Neural cell (in vitro differentiated cells): ENCODE results near the gene CRIP3. TPM values are rescaled to one million over a fixed set of nuclear protein-coding genes. Genes with fewer than 3 reads are reported as not detected.

Source experiments
- H2AFZ ChIP-seq: fragments of 200-600, 300-800 bp; sonication (generic), shearing (Covaris generic); 2 replicates; pipeline ENCODE4 v1.6.0; 2014; ENCODE audit warnings: low read depth, mild to moderate bottlenecking, antibody characterized with exemption, low read length, moderate library complexity
- H3F3A ChIP-seq: fragments of 200-600 bp; shearing (Covaris generic); 2 replicates; pipeline ENCODE4 v1.6.1; 2016; ENCODE audit warnings: mild to moderate bottlenecking, moderate library complexity, mixed read lengths, antibody characterized with exemption, low read length; ENCODE audit not compliant: insufficient read depth, poor library complexity, severe bottlenecking
- H3K27ac ChIP-seq: fragments of 200-600, 300-800 bp; sonication (generic), shearing (Covaris generic); 2 replicates; pipeline ENCODE4 v1.5.1; 2014; ENCODE audit warnings: mild to moderate bottlenecking, low read length, moderate library complexity
- H3K27me3 ChIP-seq: fragments of 300-800, 200-600 bp; sonication (generic), shearing (Covaris generic); 2 replicates; pipeline ENCODE4 v1.6.0; 2014; ENCODE audit warnings: mild to moderate bottlenecking, low read depth, low read length, moderate library complexity; ENCODE audit not compliant: insufficient read depth
- H3K36me3 ChIP-seq: fragments of 300-800, 200-600 bp; sonication (generic), shearing (Covaris generic); 2 replicates; pipeline ENCODE4 v1.5.1; 2014; ENCODE audit warnings: mild to moderate bottlenecking, antibody characterized with exemption, low read length, moderate library complexity; ENCODE audit not compliant: insufficient read depth
- H3K4me2 ChIP-seq: fragments of 300-800, 200-600 bp; sonication (generic), shearing (Covaris generic); 2 replicates; pipeline ENCODE4 v1.6.0; 2014; ENCODE audit warnings: mild to moderate bottlenecking, low read length
- H3K4me3 ChIP-seq: fragments of 300-800, 200-600 bp; sonication (generic), shearing (Covaris generic); 2 replicates; pipeline ENCODE4 v1.5.1; 2014; ENCODE audit warnings: mild to moderate bottlenecking, low read length, moderate library complexity
- H3K79me2 ChIP-seq: fragments of 200-600 bp; shearing (Covaris generic); replicated peaks from 2 replicates; pipeline ENCODE4 v1.6.0; 2014; ENCODE audit warnings: mild to moderate bottlenecking, low read length, moderate library complexity; ENCODE audit not compliant: insufficient read depth
- H3K9ac ChIP-seq: fragments of 300-800, 200-600 bp; sonication (generic), shearing (Covaris generic); 2 replicates; pipeline ENCODE4 v1.6.1; 2016; ENCODE audit warnings: mild to moderate bottlenecking, low read length, mixed read lengths
- H3K9me2 ChIP-seq: fragments of 200-600 bp; shearing (Covaris generic); 2 replicates; pipeline ENCODE4 v1.6.1; 2016; ENCODE audit warnings: mild to moderate bottlenecking, low read length, mixed read lengths; ENCODE audit not compliant: insufficient read depth
- H3K9me3 ChIP-seq: fragments of 200-600, 300-800 bp; sonication (generic), shearing (Covaris generic); 2 replicates; pipeline ENCODE4 v1.6.1; 2016; ENCODE audit warnings: mild to moderate bottlenecking, mixed run types, low read length, moderate library complexity, mixed read lengths
- H4K20me1 ChIP-seq: fragments of 200-600 bp; shearing (Covaris generic); 2 replicates; pipeline ENCODE4 v1.6.1; 2016; ENCODE audit warnings: mild to moderate bottlenecking, mixed run types; ENCODE audit not compliant: insufficient read depth
- EP300 ChIP-seq: fragments of 450-650 bp; conservative IDR thresholded peaks from 2 replicates; pipeline ENCODE4 v1.6.1; 2014; ENCODE audit warnings: antibody characterized with exemption, mild to moderate bottlenecking, moderate library complexity; ENCODE audit not compliant: poor library complexity, severe bottlenecking
- EZH2 ChIP-seq: fragments of 200-600, 300-800 bp; shearing (Covaris generic), sonication (generic); IDR thresholded peaks from 2 replicates; pipeline ENCODE4 v1.6.1; 2014; ENCODE audit warnings: antibody characterized with exemption, low read length, borderline replicate concordance, mild to moderate bottlenecking; ENCODE audit not compliant: insufficient read depth, poor library complexity, severe bottlenecking
- MXI1 ChIP-seq: fragments of 450-650 bp; conservative IDR thresholded peaks from 2 replicates; pipeline ENCODE4 v1.6.1; 2014; ENCODE audit warnings: antibody characterized with exemption, mild to moderate bottlenecking; ENCODE audit not compliant: poor library complexity, severe bottlenecking
- POLR2AphosphoS5 ChIP-seq: IDR thresholded peaks from 2 replicates; pipeline ENCODE4 v1.6.1; 2012
- RAD21 ChIP-seq: fragments of 450-650 bp; conservative IDR thresholded peaks from 2 replicates; pipeline ENCODE4 v1.6.1; 2014; ENCODE audit warnings: antibody characterized with exemption, mild to moderate bottlenecking, moderate library complexity
- SMC3 ChIP-seq: fragments of 450-650 bp; conservative IDR thresholded peaks from 2 replicates; pipeline ENCODE4 v1.6.1; 2014; ENCODE audit warnings: antibody characterized with exemption, mild to moderate bottlenecking, moderate library complexity; ENCODE audit not compliant: poor library complexity
- TAF1 ChIP-seq: IDR thresholded peaks from 2 replicates; pipeline ENCODE4 v1.6.1; 2012; ENCODE audit warnings: low read depth
- polyA plus RNA-seq: library from polyadenylated mRNA; depleted of rRNA; stranded (reverse); fragments of >200 nt; gene quantifications from 2 replicates; pipeline ENCODE4 v1.2.3, GENCODE V29; 2014
- TF ChIP-seq, protein P1 (sequence below): IDR thresholded peaks from 2 replicates; pipeline ENCODE4 v1.6.1; 2012; ENCODE audit warnings: borderline replicate concordance
- TF ChIP-seq, protein P2 (sequence below): fragments of 450-650 bp; IDR thresholded peaks from 2 replicates; pipeline ENCODE4 v1.5.1; 2014; ENCODE audit warnings: antibody characterized with exemption, mild to moderate bottlenecking, moderate library complexity; ENCODE audit not compliant: poor library complexity, severe bottlenecking

Gene CRIP3
- polyA plus RNA-seq, 1 donor from 2014 or later, result 3.7 TPM

DNA sequence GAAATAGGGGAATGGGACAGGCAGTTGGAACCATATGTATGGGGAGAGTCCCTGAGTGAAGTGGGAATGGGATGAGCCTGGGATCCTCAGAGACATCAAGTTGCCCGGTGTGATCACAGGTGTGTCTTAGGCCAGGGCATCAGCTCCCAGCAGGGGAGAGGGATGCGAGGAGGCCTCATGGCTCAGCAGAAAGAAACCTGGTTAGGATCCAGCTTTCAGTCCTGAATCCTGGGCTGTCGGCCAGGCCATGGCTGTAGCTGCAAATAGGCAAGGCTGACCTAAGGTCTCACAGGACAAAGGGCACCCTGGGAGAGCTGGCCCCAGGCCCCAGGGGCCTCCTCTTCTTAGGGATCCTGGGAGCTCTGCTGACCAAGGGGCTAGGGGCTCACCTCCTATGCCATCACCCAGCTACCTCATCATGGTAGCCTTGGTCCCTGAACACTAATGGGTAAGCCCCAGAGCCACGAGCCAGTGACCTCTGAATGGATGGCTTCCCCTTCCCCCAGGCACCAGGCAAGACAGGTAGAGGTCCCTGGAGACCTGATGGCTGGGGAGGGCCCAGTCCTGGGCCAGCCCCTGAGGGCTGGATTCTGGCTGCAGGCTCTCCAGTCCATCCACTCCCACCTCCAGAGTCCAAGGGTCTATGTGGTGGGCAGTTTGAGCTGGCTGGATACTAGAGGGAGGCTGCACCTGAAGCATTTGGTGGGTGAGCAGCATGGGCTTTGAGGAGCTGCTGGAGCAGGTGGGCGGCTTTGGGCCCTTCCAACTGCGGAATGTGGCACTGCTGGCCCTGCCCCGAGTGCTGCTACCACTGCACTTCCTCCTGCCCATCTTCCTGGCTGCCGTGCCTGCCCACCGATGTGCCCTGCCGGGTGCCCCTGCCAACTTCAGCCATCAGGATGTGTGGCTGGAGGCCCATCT lies 10.7 kb downstream of the CRIP3 start, which contains the start of gene SLC22A7:
Gene SLC22A7, plus strand, starts transcription at position 617 of the 921 bp plus-strand sequence. Its CDS starts 99 bp downstream, at position 716.
- Histone ChIP-seq H3K9ac (no peak within 1 kb of the TSS), H3K79me2 (no peaks in the 10 kb centered on the region), H3K4me3 (no peak within 1 kb of the TSS), H3K27ac (no peak within 1 kb of the TSS), H4K20me1 (no peaks in the 10 kb centered on the region), H2AFZ (no peak within 1 kb of the TSS), H3K36me3 (no peaks in the 10 kb centered on the region), H3F3A (no peaks in the 10 kb centered on the region), H3K9me2 (no peaks in the 10 kb centered on the region), H3K27me3 (no peaks in the 10 kb centered on the region), H3K4me2 (no peak within 1 kb of the TSS), H3K9me3 (no peaks in the 10 kb centered on the region)
- no peak for TF ChIP-seq EP300
- no peak for TF ChIP-seq POLR2AphosphoS5
- TF ChIP-seq RAD21, result no peak
- TF ChIP-seq MXI1, result no peak
- TF ChIP-seq, protein P1, sequence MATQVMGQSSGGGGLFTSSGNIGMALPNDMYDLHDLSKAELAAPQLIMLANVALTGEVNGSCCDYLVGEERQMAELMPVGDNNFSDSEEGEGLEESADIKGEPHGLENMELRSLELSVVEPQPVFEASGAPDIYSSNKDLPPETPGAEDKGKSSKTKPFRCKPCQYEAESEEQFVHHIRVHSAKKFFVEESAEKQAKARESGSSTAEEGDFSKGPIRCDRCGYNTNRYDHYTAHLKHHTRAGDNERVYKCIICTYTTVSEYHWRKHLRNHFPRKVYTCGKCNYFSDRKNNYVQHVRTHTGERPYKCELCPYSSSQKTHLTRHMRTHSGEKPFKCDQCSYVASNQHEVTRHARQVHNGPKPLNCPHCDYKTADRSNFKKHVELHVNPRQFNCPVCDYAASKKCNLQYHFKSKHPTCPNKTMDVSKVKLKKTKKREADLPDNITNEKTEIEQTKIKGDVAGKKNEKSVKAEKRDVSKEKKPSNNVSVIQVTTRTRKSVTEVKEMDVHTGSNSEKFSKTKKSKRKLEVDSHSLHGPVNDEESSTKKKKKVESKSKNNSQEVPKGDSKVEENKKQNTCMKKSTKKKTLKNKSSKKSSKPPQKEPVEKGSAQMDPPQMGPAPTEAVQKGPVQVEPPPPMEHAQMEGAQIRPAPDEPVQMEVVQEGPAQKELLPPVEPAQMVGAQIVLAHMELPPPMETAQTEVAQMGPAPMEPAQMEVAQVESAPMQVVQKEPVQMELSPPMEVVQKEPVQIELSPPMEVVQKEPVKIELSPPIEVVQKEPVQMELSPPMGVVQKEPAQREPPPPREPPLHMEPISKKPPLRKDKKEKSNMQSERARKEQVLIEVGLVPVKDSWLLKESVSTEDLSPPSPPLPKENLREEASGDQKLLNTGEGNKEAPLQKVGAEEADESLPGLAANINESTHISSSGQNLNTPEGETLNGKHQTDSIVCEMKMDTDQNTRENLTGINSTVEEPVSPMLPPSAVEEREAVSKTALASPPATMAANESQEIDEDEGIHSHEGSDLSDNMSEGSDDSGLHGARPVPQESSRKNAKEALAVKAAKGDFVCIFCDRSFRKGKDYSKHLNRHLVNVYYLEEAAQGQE, result no peak
- no peak for TF ChIP-seq EZH2
- TF ChIP-seq SMC3, result no peak
- TF ChIP-seq TAF1, result no peak
- TF ChIP-seq, protein P2, sequence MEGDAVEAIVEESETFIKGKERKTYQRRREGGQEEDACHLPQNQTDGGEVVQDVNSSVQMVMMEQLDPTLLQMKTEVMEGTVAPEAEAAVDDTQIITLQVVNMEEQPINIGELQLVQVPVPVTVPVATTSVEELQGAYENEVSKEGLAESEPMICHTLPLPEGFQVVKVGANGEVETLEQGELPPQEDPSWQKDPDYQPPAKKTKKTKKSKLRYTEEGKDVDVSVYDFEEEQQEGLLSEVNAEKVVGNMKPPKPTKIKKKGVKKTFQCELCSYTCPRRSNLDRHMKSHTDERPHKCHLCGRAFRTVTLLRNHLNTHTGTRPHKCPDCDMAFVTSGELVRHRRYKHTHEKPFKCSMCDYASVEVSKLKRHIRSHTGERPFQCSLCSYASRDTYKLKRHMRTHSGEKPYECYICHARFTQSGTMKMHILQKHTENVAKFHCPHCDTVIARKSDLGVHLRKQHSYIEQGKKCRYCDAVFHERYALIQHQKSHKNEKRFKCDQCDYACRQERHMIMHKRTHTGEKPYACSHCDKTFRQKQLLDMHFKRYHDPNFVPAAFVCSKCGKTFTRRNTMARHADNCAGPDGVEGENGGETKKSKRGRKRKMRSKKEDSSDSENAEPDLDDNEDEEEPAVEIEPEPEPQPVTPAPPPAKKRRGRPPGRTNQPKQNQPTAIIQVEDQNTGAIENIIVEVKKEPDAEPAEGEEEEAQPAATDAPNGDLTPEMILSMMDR, result no peak

DNA sequence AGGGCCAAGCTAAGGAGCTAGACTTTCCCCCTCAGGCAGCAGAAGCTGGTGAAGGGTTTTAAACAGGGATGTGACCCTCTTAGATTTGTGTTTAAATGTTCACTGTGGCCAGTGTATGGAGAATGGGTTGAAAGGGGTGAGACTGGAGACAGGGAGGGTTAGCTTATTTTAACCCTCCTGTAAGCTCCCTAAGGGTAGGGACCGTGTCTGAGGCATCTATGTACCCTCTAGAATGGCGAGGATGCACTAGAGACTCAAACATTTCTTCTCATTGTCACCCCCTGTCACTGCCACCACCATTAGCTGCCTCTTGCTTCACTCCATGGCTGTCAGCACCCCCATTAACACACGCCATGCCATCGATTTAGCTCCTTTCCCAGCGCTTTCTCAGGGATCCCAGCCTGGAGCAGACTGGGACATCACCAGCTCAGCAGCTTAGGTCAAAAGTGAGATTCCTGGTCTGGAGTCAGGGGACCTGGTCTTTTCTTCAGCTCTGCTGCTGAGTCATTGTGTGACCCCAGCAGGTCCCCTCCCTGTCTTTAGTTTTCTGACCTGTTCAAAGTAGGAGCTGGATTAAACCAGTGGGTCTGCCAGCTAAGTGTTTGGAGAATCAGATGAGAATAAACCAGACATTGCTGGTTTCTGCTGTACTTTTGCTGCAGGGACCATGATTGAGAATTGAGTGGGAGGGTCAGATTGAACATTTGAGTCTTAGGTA lies 11.7 kb downstream of the CRIP3 start:
- H3K36me3 ChIP-seq, result no peaks in the 10 kb centered on the region
- no peak overlapping the region for H3K4me2 ChIP-seq
- H3K9ac ChIP-seq, result no peak overlapping the region
- no peak overlapping the region for H2AFZ ChIP-seq
- no peak overlapping the region for H3K27ac ChIP-seq
- H3K9me2 ChIP-seq, result no peaks in the 10 kb centered on the region
- TF ChIP-seq POLR2AphosphoS5, result no peak
- TF ChIP-seq SMC3, result no peak
- TF ChIP-seq RAD21, result no peak
- TF ChIP-seq TAF1, result no peak
- TF ChIP-seq, protein P2, result no peak
- TF ChIP-seq, protein P1, result no peak
- H3K4me3 ChIP-seq, result no peak overlapping the region
- no peaks in the 10 kb centered on the region for H3K27me3 ChIP-seq
- H3F3A ChIP-seq, result no peaks in the 10 kb centered on the region
- no peaks in the 10 kb centered on the region for H4K20me1 ChIP-seq
- H3K79me2 ChIP-seq, result no peaks in the 10 kb centered on the region
- H3K9me3 ChIP-seq, result no peaks in the 10 kb centered on the region
